ENCODE measurements around the gene CCDC3.
"Not testable (repeated sequence)": the region's sequence is repeated elsewhere in the genome, so short reads cannot be mapped to it uniquely, and the experiment has no call there.

The CCDC3 gene

GRCh38 chr10:13001041-13001886 lies at the start of gene CCDC3:
Gene CCDC3 (minus strand): TSS chr10:13001713. CDS start chr10:13001570, 143 bp downstream.
- CTCF ChIA-PET, result no interaction called here
- H3K36me3 Mint-ChIP-seq, result no peaks in the 10 kb centered on the region
- H3K4me1 Mint-ChIP-seq, result peaks cover 6% of the 10 kb centered on the region
- H3K27ac Mint-ChIP-seq, result no peak within 1 kb of the TSS
- peak within 1 kb of the TSS; percentile 35 for H3K4me3 Mint-ChIP-seq
- no peak for DNase-seq
- H3K27me3 Mint-ChIP-seq, result peaks cover 57% of the 10 kb centered on the region
- H3K9me3 Mint-ChIP-seq, result no peaks in the 10 kb centered on the region

- Mint-ChIP-seq H3K36me3 (no peaks in the 10 kb centered on the region), H3K4me1 (no peaks in the 10 kb centered on the region), H3K9me3 (no peaks in the 10 kb centered on the region), H3K4me3 (no peak overlapping the region), H3K27me3 (peaks cover 13% of the 10 kb centered on the region), H3K27ac (no peak overlapping the region)
- CTCF ChIA-PET, result interaction anchor here (0.7 to 0.8 kb wide), 2 partner anchors 30 to 268 kb away, joined by 3 read pairs; no protein-coding TSS in a partner anchor
- DNase-seq, result no peak
Measured at GRCh38 chr10:13051126-13051694, 49.7 kb upstream of the CCDC3 start.

- H3K4me1 Mint-ChIP-seq, result no peaks in the 10 kb centered on the region
- no peaks in the 10 kb centered on the region for H3K36me3 Mint-ChIP-seq
- no peak overlapping the region for H3K27ac Mint-ChIP-seq
- no peaks in the 10 kb centered on the region for H3K9me3 Mint-ChIP-seq
- no peak overlapping the region for H3K4me3 Mint-ChIP-seq
- H3K27me3 Mint-ChIP-seq, result peaks cover 13% of the 10 kb centered on the region
- CTCF ChIA-PET, result interaction anchor here (0.6 to 0.8 kb wide), 2 partner anchors 29 to 402 kb away, joined by 3 read pairs; no protein-coding TSS in a partner anchor
- no peak for DNase-seq
Measured at GRCh38 chr10:13049774-13050420, 48.4 kb upstream of the CCDC3 start.

GRCh38 chr10:13048762-13049161 lies 47.2 kb upstream of the CCDC3 start:
- Mint-ChIP-seq H3K27me3 (peaks cover 13% of the 10 kb centered on the region), H3K36me3 (no peaks in the 10 kb centered on the region), H3K4me3 (no peak overlapping the region), H3K4me1 (no peaks in the 10 kb centered on the region), H3K27ac (no peak overlapping the region), H3K9me3 (no peaks in the 10 kb centered on the region)
- CTCF ChIA-PET, result no interaction called here
- DNase-seq, result no peak

- Mint-ChIP-seq H3K27me3 (peaks cover 10% of the 10 kb centered on the region), H3K4me1 (no peaks in the 10 kb centered on the region), H3K27ac (no peak overlapping the region), H3K36me3 (no peaks in the 10 kb centered on the region), H3K4me3 (no peak overlapping the region), H3K9me3 (peaks cover 2% of the 10 kb centered on the region)
- CTCF ChIA-PET, result no interaction called here
- no peak for DNase-seq
Measured at GRCh38 chr10:13047529-13048206, 46.2 kb upstream of the CCDC3 start.

GRCh38 chr10:13046851-13047528 lies 45.5 kb upstream of the CCDC3 start:
- no peak overlapping the region for H3K27ac Mint-ChIP-seq
- CTCF ChIA-PET, result no interaction called here
- H3K9me3 Mint-ChIP-seq, result peaks cover 2% of the 10 kb centered on the region

GRCh38 chr10:13043520-13043919 lies 42.0 kb upstream of the CCDC3 start:
- CTCF ChIA-PET, result no interaction called here
- no peak overlapping the region for H3K27ac Mint-ChIP-seq

More at GRCh38 chr10:13046851-13047528, 45.5 kb upstream of the CCDC3 start:
- H3K4me1 Mint-ChIP-seq, result no peaks in the 10 kb centered on the region
- H3K36me3 Mint-ChIP-seq, result no peaks in the 10 kb centered on the region
- no peak overlapping the region for H3K4me3 Mint-ChIP-seq
- H3K27me3 Mint-ChIP-seq, result peaks cover 10% of the 10 kb centered on the region
- no peak for DNase-seq

GRCh38 chr10:13039761-13040160 lies 38.2 kb upstream of the CCDC3 start:
- H3K4me1 Mint-ChIP-seq, result no peaks in the 10 kb centered on the region
- CTCF ChIA-PET, result no interaction called here
- no peak for DNase-seq

More at GRCh38 chr10:13043520-13043919, 42.0 kb upstream of the CCDC3 start:
- Mint-ChIP-seq H3K9me3 (peaks cover 2% of the 10 kb centered on the region), H3K4me3 (no peak overlapping the region), H3K27me3 (peaks cover 5% of the 10 kb centered on the region), H3K36me3 (no peaks in the 10 kb centered on the region), H3K4me1 (no peaks in the 10 kb centered on the region)
- no peak for DNase-seq

GRCh38 chr10:13038391-13038790 lies 36.9 kb upstream of the CCDC3 start:
- Mint-ChIP-seq H3K4me1 (no peaks in the 10 kb centered on the region), H3K27ac (no peak overlapping the region), H3K27me3 (peaks cover 5% of the 10 kb centered on the region), H3K4me3 (no peak overlapping the region), H3K9me3 (no peaks in the 10 kb centered on the region), H3K36me3 (no peaks in the 10 kb centered on the region)
- CTCF ChIA-PET, result no interaction called here
- no peak for DNase-seq

More at GRCh38 chr10:13039761-13040160, 38.2 kb upstream of the CCDC3 start:
- Mint-ChIP-seq H3K9me3 (peaks cover 2% of the 10 kb centered on the region), H3K36me3 (no peaks in the 10 kb centered on the region), H3K27me3 (peaks cover 5% of the 10 kb centered on the region), H3K27ac (no peak overlapping the region), H3K4me3 (no peak overlapping the region)

GRCh38 chr10:13037832-13038231 lies 36.3 kb upstream of the CCDC3 start:
- CTCF ChIA-PET, result no interaction called here
- no peak for DNase-seq
- H3K9me3 Mint-ChIP-seq, result no peaks in the 10 kb centered on the region
- H3K4me3 Mint-ChIP-seq, result no peak overlapping the region
- peaks cover 5% of the 10 kb centered on the region for H3K27me3 Mint-ChIP-seq
- H3K36me3 Mint-ChIP-seq, result no peaks in the 10 kb centered on the region
- no peaks in the 10 kb centered on the region for H3K4me1 Mint-ChIP-seq
- H3K27ac Mint-ChIP-seq, result no peak overlapping the region

- CTCF ChIA-PET, result no interaction called here
- peaks cover 5% of the 10 kb centered on the region for H3K27me3 Mint-ChIP-seq
- H3K9me3 Mint-ChIP-seq, result no peaks in the 10 kb centered on the region
- no peaks in the 10 kb centered on the region for H3K4me1 Mint-ChIP-seq
- H3K36me3 Mint-ChIP-seq, result no peaks in the 10 kb centered on the region
- DNase-seq, result no peak
- H3K27ac Mint-ChIP-seq, result no peak overlapping the region
- H3K4me3 Mint-ChIP-seq, result no peak overlapping the region
Measured at GRCh38 chr10:13036841-13037240, 35.3 kb upstream of the CCDC3 start.

- not testable (repeated sequence) for H3K4me3 Mint-ChIP-seq, H3K4me1 Mint-ChIP-seq, H3K9me3 Mint-ChIP-seq, DNase-seq, H3K27me3 Mint-ChIP-seq, H3K27ac Mint-ChIP-seq, H3K36me3 Mint-ChIP-seq
- CTCF ChIA-PET, result interaction anchor here (1.2 kb wide), 1 partner anchor 40 kb away, joined by 3 read pairs; no protein-coding TSS in a partner anchor
Measured at GRCh38 chr10:13035731-13036130, 34.2 kb upstream of the CCDC3 start.

GRCh38 chr10:13026873-13027272 lies 25.4 kb upstream of the CCDC3 start:
- Mint-ChIP-seq H3K27ac (no peak overlapping the region), H3K4me3 (no peak overlapping the region), H3K36me3 (no peaks in the 10 kb centered on the region), H3K4me1 (no peaks in the 10 kb centered on the region), H3K9me3 (peaks cover 12% of the 10 kb centered on the region), H3K27me3 (no peaks in the 10 kb centered on the region)
- DNase-seq, result no peak
- CTCF ChIA-PET, result no interaction called here

- no peak overlapping the region for H3K4me3 Mint-ChIP-seq
- H3K9me3 Mint-ChIP-seq, result peaks cover 12% of the 10 kb centered on the region
- no peaks in the 10 kb centered on the region for H3K36me3 Mint-ChIP-seq
- DNase-seq, result no peak
- CTCF ChIA-PET, result interaction anchor here (0.6 kb wide), 1 partner anchor 454 kb away, joined by 3 read pairs; no protein-coding TSS in a partner anchor
- H3K27me3 Mint-ChIP-seq, result peaks cover 1% of the 10 kb centered on the region
- no peaks in the 10 kb centered on the region for H3K4me1 Mint-ChIP-seq
- H3K27ac Mint-ChIP-seq, result no peak overlapping the region
Measured at GRCh38 chr10:13023754-13024153, 22.2 kb upstream of the CCDC3 start.
